GM21447 (cell line): Measurements from ENCODE around the gene BMF.

Experiments
- ATAC-seq: cut with Tn5 transposase; IDR thresholded peaks from one replicate; pipeline ENCODE4 v1.9.1; 2021; ENCODE audit not compliant: unreplicated experiment

BMF gene

DNA sequence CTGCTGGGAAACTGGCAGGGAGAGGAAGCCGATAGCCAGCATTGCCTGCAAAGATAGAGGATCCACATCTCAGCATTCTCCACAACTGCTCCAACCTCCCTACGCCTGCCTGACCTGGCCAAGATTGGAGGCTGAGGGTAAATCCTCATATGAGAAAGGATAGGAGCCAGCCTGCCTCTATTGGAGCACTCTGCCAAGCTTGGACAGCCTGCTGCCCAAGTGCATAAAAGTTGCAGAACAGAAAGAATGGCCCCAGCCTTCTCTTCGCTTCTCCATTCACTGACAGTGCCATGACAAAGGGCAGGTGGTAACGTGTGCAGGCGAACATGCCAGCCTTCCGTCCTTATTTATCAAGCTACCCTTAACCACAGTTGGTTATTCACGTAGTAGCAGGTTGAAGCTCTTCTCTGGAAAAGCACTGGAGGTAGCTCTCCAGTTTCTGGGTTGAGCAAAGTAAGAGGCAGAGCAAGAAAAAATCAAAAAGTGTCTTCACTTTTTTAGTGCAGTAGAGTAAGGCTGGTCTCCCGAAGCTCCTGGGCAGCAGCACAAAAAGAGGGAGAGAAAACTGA, 4.3 kb downstream of the BMF start:
- ATAC-seq, result no peak

- no peak for ATAC-seq
Measured at GRCh38 chr15:40103864-40104271, 4.8 kb downstream of the BMF start.

- no peak for ATAC-seq
Measured at GRCh38 chr15:40102897-40103858, 5.5 kb downstream of the BMF start.

DNA sequence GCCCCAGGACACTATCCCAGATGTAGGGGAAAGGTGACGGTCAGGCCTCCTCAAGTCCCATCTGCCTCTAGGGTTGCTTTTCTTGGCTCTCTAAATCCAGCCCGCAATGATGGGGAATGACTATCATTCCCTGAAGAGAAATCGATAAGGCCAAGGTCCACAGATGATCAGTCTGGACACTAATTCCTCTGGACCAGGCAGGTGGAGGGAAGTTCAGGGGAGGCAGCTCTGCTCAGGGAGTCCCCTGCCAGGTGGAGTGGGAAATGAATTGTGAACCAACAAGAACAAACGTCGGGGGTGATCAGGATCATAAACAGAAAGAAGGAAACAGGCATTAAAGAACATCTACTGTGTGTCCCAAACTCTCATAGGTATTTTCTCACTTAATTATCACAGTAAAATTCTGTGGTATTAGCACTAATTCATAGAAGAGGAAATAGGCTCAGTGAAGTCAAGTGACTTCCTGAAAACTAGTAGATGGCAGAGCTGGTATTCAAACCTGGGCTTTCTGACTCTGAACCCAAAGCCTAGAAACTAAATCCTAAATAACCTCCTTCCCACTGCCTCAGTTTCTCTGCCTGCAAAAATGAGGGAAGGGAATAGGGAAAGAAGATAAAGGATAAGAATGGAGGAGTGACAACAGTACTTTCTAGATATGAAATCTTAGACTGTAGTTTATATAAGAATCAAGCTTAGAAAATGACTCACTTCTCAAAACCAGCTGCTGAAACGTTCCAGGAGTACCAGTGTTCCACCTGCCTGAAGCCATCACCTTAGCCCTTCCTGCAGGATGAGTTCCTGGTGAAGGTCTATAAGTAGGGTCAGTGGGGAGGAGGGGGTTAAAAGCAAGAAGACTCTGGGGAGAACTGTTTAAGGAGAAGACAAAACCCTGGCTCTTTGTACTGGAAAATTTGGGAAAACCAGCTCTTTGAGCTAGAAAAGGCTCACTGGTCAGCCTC, 7.5 kb downstream of the BMF start:
- no peak for ATAC-seq

DNA sequence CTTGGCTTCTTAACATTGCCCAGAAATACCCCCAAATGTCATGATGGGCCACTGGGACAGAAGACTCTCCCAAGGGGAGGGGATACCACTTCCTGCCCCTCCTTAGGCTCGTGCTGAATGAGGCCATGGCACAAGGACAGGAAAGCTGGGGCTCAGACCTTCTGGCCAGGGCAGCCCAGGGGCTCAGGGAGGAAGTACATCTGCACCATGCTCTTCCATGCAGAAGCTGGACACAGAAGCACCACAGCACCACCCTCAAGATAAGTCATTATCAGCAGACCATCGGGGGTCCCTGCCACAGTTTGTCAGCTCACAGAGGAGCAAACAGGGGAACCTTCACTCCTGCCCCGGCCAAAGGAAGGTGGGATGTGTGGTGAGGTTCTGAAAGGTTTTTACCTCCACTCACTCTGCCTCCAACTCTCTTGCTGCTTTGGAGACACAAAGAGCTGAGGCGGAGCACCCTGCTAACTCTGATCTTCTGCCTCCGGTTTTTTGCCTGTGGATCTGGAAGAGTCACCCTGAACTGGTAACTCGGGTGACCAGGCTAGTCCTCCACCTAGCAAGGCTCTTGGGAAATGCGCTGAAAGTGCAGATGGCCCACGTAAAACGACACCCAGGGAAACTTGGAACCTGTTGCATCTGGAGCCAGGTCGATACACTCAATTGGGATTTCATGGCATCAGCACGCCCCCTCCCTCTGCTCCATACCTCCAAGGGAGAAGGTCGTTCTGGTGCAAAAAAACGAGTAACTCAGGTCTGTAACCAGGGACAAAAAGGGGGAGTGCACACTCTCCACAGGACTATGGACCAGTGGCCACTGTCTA, 8.3 kb downstream of the BMF start:
- no peak for ATAC-seq

GRCh38 chr15:40098489-40099261, 10.0 kb downstream of the BMF start:
- peak; percentile 72 for ATAC-seq

- no peak for ATAC-seq
Measured at GRCh38 chr15:40097968-40098476, 10.7 kb downstream of the BMF start.

DNA sequence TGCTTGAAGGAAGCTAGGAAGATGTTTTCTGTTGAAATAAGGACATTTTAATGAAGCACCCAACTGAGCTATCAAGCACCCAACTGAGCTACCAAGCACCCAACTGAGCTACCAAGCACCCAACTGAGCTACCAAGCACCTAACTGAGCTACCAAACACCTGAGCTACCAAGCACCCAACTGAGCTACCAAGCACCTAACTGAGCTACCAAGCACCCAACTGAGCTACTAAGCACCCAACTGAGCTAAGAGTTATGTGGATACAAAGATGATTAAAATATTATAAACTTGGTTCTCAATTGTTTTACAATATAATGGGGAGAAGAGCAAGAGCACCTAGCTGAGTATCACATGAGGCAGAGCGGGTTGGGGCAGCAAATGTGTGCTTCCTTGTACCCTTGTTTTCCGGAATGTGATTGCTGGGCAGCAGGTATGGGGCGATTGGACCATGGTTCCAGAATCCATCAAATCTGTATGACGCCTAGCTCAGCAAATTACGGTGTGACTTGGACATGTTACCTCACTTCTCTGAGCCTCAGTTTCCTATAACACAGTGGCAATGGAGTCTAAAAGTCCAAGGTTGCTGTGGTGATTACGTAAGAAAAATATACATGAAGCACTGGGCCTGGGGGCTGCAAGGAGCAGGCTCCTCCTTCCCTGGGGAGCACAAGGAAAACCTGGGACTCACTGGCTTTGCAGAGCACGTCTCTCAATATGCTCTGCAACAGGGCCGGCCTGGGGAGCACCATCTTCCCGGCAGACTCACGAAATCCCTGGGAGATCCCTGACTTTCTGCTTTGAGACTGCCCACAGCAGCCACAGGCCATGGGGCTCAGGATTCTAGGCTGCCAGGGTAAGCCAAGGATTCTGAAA, 11.3 kb downstream of the BMF start:
- no peak for ATAC-seq

DNA sequence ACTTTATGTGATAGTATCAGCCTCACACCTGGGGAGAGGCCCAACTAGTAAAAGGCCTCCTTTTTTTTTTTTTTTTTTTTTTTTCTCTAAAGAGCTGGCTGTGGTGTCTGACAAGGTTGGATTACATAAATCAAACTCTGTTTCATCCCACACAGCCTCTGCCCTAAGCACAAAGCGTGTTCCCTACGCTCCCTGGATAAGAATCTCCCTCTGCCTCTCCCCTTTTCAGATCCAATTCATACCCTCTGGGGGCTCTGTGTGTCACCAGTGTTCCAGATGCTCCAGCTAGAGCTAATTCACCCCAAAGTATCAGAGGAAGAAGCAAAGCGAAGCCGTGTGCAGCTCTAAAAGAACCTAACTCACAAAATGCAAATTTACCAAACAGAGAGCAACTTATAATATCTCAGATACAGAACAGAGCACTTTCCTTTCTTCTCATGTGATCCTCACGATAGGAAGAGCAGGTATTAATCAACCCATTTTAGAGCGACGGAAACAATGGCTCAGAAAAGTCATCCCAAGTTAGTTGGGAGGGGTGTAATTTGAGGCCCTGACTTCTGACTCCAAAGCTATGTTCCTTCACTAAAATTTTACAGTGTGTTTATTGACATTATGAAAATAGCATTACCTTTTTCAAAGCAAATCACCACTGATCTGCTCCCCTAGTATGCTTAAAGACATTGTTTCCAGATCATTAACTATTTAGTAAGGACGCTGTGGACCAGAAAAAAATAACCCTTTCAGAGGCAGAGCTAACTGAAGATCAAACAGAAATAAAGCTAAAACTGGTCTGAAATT, 12.4 kb downstream of the BMF start:
- ATAC-seq, result no peak

DNA sequence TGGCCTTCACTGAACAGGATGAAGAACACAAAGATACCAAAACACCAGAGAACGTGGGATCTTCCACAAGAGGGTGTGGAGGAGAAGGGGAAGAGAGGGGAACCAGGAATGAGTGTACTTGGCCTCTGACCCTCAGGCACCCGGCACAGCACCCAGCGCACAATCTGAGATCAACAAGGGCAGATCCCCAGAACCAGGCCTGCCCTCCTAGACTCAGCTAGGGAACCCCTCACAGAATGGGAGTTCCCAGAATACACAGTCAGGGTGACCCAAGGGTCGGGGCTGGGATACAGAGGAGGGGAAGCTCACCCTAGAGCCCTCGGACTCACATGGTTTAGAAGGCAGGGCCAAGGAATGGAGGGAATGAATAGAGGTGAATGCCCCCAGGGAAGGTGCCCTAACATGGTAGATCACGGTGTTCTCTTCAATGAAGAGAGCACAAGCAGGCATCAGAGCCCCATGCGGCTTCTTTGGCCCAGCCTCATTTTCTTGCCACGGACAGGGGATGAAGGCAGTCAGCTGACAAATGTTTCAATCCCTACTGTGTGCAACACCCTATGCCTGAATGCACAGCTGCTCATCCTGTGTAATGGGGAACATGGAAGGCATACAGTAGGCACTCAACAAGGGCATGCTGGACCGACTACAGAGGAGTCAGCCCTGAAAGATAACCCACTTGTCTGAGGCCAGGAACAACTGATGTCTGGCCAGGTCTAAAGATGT, 13.1 kb downstream of the BMF start:
- ATAC-seq, result no peak

DNA sequence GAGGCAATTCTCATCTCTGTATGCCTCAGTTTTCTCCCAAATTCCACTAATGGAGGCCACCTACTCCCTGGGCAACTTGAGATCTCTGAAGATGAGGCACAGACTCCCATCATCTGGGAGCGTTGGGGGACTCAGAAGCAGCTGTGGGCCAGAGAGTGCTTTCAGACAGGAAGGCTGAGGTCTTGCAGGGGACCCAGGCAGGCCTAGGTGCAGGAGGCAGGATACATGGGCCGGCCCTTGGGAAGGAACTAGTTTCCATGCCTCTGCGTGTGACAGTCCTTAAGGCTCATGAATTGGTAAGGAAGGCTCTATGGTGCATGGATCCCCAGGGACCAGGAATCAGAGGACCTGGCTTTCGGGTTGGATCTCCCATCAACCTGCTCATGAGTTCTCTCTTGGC, 14.5 kb downstream of the BMF start:
- ATAC-seq, result no peak

DNA sequence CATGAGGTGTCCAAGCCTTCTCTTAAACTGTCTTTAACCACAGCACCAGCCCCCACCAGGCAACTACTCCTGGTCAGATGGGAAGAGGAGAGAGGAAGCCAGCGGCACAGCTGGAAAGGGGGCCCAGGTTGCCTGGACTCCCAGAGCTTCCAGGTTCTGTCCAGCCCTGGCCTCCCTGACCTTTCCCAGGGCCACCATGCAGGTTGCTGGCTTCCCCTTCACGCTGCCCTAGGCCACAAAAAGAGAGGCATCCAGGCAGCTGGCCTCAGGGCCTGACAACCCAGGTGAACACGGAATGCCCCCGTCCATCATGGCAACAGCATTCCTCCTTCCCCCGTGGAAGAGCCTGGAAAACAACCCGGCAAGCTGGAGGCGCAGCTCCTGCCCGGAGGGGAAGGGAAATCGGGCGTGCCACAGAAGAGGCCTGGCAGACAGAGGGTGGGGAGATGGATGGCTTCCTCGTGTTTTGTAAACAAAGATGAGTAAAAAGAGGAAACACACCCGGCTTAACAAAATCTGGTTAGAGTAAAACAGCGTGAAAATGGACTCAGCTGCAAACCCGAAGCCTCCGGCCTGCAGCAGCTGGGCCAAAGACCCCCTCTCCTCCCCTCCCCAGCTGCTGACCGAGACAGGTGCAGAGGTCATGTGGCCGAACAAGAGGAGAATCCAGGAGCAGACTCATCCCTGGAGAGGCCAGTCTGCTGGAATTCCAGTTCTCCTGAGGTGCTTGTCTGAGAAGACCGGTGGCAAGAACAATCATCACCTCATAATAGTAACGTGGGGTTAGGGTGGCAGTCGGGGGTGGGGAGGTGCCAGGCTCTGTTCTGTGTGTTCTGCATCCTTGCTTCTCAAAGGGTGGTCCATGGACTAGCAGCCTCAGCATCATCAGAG, 15.5 kb downstream of the BMF start:
- no peak for ATAC-seq

DNA sequence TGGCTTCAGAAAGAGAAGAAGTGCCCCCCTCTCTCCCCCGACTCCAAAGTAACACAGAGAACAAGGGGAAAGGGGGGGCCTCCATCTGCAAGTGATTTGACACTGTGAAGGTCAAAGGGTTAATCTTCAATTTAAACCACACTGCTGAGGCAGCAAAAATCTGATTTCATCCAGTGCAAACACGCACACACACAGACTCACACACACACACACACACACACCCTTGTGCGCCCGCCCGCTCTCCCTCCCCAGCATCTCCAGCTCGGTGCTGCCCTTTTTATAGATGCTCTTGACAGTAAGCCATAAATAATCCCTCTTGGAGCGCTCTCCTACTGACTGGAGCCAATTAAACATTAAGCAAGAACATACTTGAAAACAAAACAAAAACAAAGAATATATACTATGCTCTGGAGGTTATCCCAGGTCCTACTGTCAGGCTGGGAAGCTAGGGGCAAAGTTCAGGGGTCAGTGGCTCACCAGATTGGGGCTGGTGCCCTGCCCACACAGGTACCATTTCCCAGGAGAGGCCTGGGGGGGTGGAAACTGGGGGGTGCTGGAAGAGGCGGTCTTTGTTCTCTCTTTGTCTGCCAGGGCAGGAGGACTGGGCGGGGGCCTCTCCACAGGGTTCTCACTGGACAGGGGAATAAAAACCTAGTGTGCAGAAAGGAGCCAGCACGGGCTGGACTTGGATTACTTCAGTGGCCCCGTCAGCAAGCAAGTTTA, 16.3 kb downstream of the BMF start:
- ATAC-seq, result no peak

DNA sequence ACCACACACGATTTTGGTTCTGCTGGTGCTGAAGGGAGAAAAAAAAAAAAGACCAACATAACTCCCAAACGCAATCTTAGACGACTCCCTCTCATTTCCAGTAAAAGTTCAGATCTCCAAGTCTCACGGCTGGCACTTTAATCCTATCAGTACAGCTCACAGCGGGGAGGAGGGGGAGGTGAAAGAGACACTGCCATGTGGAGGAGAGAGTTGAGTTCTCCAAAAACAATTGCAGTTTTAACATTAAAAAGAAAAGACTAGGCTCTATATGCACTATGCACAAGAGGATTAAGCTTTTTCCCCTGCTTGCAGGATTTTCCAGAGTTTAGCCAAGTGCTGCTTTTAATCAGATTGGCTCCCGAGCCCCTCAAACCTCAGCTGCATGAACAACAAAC, 16.8 kb downstream of the BMF start:
- ATAC-seq, result no peak

DNA sequence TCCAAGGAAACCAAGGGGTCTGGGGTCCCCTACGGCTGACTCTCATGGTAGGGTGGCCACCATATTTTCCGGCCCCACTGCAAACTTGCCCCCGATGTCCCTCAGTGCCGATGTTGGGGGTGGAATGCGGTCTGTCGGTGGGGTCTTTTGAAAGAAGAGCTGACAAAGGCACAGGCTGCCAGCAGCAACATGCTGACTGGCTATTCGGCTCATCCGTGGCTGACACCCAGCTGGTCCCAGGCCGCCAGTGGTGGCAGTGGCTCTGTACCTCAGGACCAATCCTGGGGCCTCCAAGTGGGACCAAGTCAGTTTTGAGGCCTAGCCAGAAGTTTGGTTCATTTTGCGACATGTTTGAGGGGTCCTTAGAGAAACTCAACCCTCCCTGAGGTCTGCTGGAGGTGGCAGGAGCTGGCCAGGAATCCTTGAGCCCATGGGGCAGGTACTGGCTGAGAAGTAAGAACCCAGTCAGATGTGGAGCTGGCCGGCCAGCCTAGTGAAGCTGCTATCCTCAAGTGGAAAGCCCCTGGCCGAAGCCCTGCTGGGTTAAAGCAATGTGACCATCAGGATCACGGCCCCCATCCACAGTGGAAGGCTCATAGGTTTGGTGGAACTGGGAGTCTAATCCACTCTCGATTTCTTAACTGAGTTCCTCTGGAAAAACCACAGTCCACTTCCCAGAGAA, 17.8 kb downstream of the BMF start:
- no peak for ATAC-seq
